ENCODE results near the gene PAX2.

GRCh38 chr10:100826661-100826982, 81.2 kb downstream of the PAX2 start:
- TF ChIP-seq CTCF (IDR thresholded peaks at IDR 0.05) (no peak), POLR2AphosphoS5 (IDR thresholded peaks at IDR 0.05) (no peak)

Data from suprapubic skin (tissue), 3 donors.